WTC11 (cell line): Measurements from ENCODE around the gene NCS1. TPM values are rescaled to one million over a fixed set of nuclear protein-coding genes. Genes with fewer than 3 reads are reported as not detected.
A peak's percentile ranks its signal among the peaks of the same experiment; 100 is the strongest.

Experiments used
- ATAC-seq: fragments of 200-7000 bp; cut with Tn5 transposase; 2 replicates; pipeline ENCODE4 v1.10.0; 2021; ENCODE audit warnings: mild to moderate bottlenecking, moderate library complexity
- CTCF ChIA-PET: fragments of 300-600 bp; sonication (Branson Sonifier 250); formaldehyde crosslinking; loops from one replicate; lab custom pipeline; 2021; ENCODE audit warnings: antibody characterized with exemption; lab: Charles Lee
- POLR2A ChIA-PET: fragments of 350-600 bp; sonication (Branson Sonifier 250); formaldehyde crosslinking; loops from one replicate; lab custom pipeline; 2021; ENCODE audit warnings: antibody characterized with exemption; lab: Charles Lee
- DNase-seq: peaks from one replicate; pipeline ENCODE4 v3.0.0; 2021; ENCODE audit warnings: low spot score
- H3K27ac Mint-ChIP-seq: 2 replicates; pipeline ENCODE4 v1.8.0; 2021; ENCODE audit warnings: mixed read lengths
- H3K27me3 Mint-ChIP-seq: 2 replicates; pipeline ENCODE4 v1.8.0; 2021; ENCODE audit warnings: low read depth, mild to moderate bottlenecking, moderate library complexity, mixed read lengths
- H3K36me3 Mint-ChIP-seq: 2 replicates; pipeline ENCODE4 v1.8.0; 2021; ENCODE audit warnings: mixed read lengths
- H3K4me1 Mint-ChIP-seq: 2 replicates; pipeline ENCODE4 v1.8.0; 2022; ENCODE audit warnings: mixed read lengths
- H3K4me3 Mint-ChIP-seq: 2 replicates; pipeline ENCODE4 v1.8.0; 2021; ENCODE audit warnings: mild to moderate bottlenecking, moderate library complexity, mixed read lengths
- H3K9me3 Mint-ChIP-seq: 2 replicates; pipeline ENCODE4 v1.8.0; 2021; ENCODE audit warnings: mixed read lengths
- AR ChIP-seq: fragments of 250-450 bp; sonication (Bioruptor Pico); IDR thresholded peaks from 2 replicates; pipeline ENCODE4 v1.9.0; 2021; ENCODE audit warnings: mild to moderate bottlenecking
- ATF1 ChIP-seq: sonication (generic); formaldehyde crosslinking; IDR thresholded peaks from 2 replicates; pipeline ENCODE4 v1.8.1; 2023; ENCODE audit warnings: mild to moderate bottlenecking, moderate library complexity, missing genetic modification reagents
- CREB1 ChIP-seq: sonication (generic); formaldehyde crosslinking; IDR thresholded peaks from 2 replicates; pipeline ENCODE4 v1.8.0; 2023; ENCODE audit warnings: mild to moderate bottlenecking, missing genetic modification reagents
- GRHL2 ChIP-seq: fragments of 250-450 bp; sonication (Bioruptor Pico); IDR thresholded peaks from 2 replicates; pipeline ENCODE4 v1.8.0; 2022; ENCODE audit warnings: mild to moderate bottlenecking, moderate library complexity; ENCODE audit not compliant: insufficient replicate concordance, severe bottlenecking
- GTF2I ChIP-seq: fragments of 250-450 bp; sonication (Bioruptor Pico); conservative IDR thresholded peaks from 2 replicates; pipeline ENCODE4 v1.4.0; 2021; ENCODE audit warnings: mild to moderate bottlenecking
- JUN ChIP-seq: sonication (generic); formaldehyde crosslinking; IDR thresholded peaks from 2 replicates; pipeline ENCODE4 v1.8.0; 2023; ENCODE audit warnings: mild to moderate bottlenecking, missing genetic modification reagents
- NFYB ChIP-seq: sonication (generic); formaldehyde crosslinking; conservative IDR thresholded peaks from 2 replicates; pipeline ENCODE4 v1.8.0; 2022; ENCODE audit warnings: low read depth, missing genetic modification reagents
- NR2C2 ChIP-seq: sonication (generic); formaldehyde crosslinking; IDR thresholded peaks from 2 replicates; pipeline ENCODE4 v1.8.0; 2022; ENCODE audit warnings: mild to moderate bottlenecking, missing genetic modification reagents
- NR3C1 ChIP-seq: sonication (generic); formaldehyde crosslinking; conservative IDR thresholded peaks from 2 replicates; pipeline ENCODE4 v1.8.1; 2023; ENCODE audit warnings: low read depth, mild to moderate bottlenecking, missing genetic modification reagents
- RELA ChIP-seq: sonication (generic); formaldehyde crosslinking; IDR thresholded peaks from 2 replicates; pipeline ENCODE4 v1.8.1; 2022; ENCODE audit warnings: missing genetic modification reagents, mild to moderate bottlenecking, borderline replicate concordance
- SMAD4 ChIP-seq: sonication (generic); formaldehyde crosslinking; IDR thresholded peaks from 2 replicates; pipeline ENCODE4 v1.8.0; 2022; ENCODE audit warnings: mild to moderate bottlenecking, missing genetic modification reagents
- ZNF121 ChIP-seq: sonication (generic); formaldehyde crosslinking; IDR thresholded peaks from 2 replicates; pipeline ENCODE4 v1.8.0; 2023; ENCODE audit warnings: missing genetic modification reagents
- ZNF232 ChIP-seq: sonication (generic); formaldehyde crosslinking; IDR thresholded peaks from 2 replicates; pipeline ENCODE4 v1.8.0; 2022; ENCODE audit warnings: mild to moderate bottlenecking, missing genetic modification reagents
- ZNF281 ChIP-seq: sonication (generic); formaldehyde crosslinking; IDR thresholded peaks from 2 replicates; pipeline ENCODE4 v1.8.0; 2023; ENCODE audit warnings: mild to moderate bottlenecking, missing genetic modification reagents
- ZNF416 ChIP-seq: fragments of 250-450 bp; sonication (Bioruptor Pico); IDR thresholded peaks from 2 replicates; pipeline ENCODE4 v1.9.0; 2021; ENCODE audit warnings: mild to moderate bottlenecking, inconsistent platforms
- ZNF423 ChIP-seq: fragments of 250-450 bp; sonication (Bioruptor Pico); IDR thresholded peaks from 2 replicates; pipeline ENCODE4 v2.1.2; 2022; ENCODE audit warnings: mild to moderate bottlenecking, moderate library complexity
- ZSCAN18 ChIP-seq: fragments of 250-450 bp; sonication (Bioruptor Pico); IDR thresholded peaks from 2 replicates; pipeline ENCODE4 v2.1.2; 2022; ENCODE audit warnings: mild to moderate bottlenecking, moderate library complexity
- total RNA-seq: library from RNA; stranded (reverse); gene quantifications from 3 replicates; pipeline ENCODE4 v1.2.3, GENCODE V29; 2021
- TF ChIP-seq, protein P1 (sequence below): sonication (generic); formaldehyde crosslinking; IDR thresholded peaks from 2 replicates; pipeline ENCODE4 v1.8.1; 2023; ENCODE audit warnings: mild to moderate bottlenecking, missing genetic modification reagents, moderate library complexity
- TF ChIP-seq, protein P2 (sequence below): sonication (generic); formaldehyde crosslinking; IDR thresholded peaks from 2 replicates; pipeline ENCODE4 v1.8.1; 2022; ENCODE audit warnings: mild to moderate bottlenecking, missing genetic modification reagents, moderate library complexity, borderline replicate concordance
- TF ChIP-seq, protein P3 (sequence below): sonication (generic); formaldehyde crosslinking; IDR thresholded peaks from 2 replicates; pipeline ENCODE4 v1.8.1; 2022; ENCODE audit warnings: missing genetic modification reagents, borderline replicate concordance

Gene NCS1
- total RNA-seq, 1 experiment from 2014 or later = 32.4 TPM

- H3K4me1 Mint-ChIP-seq = peaks cover 30% of the 10 kb centered on the region
- ChIA-PET CTCF (interaction anchor here (1.1 kb wide), 1 partner anchor 9 kb away, joined by 5 read pairs; no protein-coding TSS in a partner anchor), POLR2A (no interaction called here)
- no peak overlapping the region for H3K4me3 Mint-ChIP-seq
- DNase-seq = no peak
- H3K27ac Mint-ChIP-seq = peak overlapping the region; percentile 84; the same call in 1 of the 2 replicates
- ATAC-seq = no peak
- TF ChIP-seq ZNF232 (CRISPR knock-in tag) (no peak), AR (CRISPR knock-in tag) (no peak), GTF2I (CRISPR knock-in tag) (no peak), ZSCAN18 (CRISPR knock-in tag) (no peak), ZNF416 (CRISPR knock-in tag) (no peak), SMAD4 (no peak), ATF1 (CRISPR knock-in tag) (no peak), ZNF121 (CRISPR knock-in tag) (no peak), ZNF281 (CRISPR knock-in tag) (no peak), NR3C1 (CRISPR knock-in tag) (no peak), CREB1 (CRISPR knock-in tag) (no peak), NFYB (CRISPR knock-in tag) (no peak), JUN (CRISPR knock-in tag) (no peak)
- TF ChIP-seq, protein P1, sequence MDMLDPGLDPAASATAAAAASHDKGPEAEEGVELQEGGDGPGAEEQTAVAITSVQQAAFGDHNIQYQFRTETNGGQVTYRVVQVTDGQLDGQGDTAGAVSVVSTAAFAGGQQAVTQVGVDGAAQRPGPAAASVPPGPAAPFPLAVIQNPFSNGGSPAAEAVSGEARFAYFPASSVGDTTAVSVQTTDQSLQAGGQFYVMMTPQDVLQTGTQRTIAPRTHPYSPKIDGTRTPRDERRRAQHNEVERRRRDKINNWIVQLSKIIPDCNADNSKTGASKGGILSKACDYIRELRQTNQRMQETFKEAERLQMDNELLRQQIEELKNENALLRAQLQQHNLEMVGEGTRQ (CRISPR knock-in tag) = no peak
- TF ChIP-seq, protein P2, sequence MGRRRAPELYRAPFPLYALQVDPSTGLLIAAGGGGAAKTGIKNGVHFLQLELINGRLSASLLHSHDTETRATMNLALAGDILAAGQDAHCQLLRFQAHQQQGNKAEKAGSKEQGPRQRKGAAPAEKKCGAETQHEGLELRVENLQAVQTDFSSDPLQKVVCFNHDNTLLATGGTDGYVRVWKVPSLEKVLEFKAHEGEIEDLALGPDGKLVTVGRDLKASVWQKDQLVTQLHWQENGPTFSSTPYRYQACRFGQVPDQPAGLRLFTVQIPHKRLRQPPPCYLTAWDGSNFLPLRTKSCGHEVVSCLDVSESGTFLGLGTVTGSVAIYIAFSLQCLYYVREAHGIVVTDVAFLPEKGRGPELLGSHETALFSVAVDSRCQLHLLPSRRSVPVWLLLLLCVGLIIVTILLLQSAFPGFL (CRISPR knock-in tag) = no peak
- no peaks in the 10 kb centered on the region for H3K9me3 Mint-ChIP-seq
- no peaks in the 10 kb centered on the region for H3K27me3 Mint-ChIP-seq
- H3K36me3 Mint-ChIP-seq = no peaks in the 10 kb centered on the region
These were observed 10.2 kb downstream of the NCS1 start for GRCh38 chr9:130182381-130182909.

- TF ChIP-seq RELA (no peak), ZNF423 (no peak), GRHL2 (no peak), NR2C2 (CRISPR knock-in tag) (no peak)
- TF ChIP-seq, protein P3, sequence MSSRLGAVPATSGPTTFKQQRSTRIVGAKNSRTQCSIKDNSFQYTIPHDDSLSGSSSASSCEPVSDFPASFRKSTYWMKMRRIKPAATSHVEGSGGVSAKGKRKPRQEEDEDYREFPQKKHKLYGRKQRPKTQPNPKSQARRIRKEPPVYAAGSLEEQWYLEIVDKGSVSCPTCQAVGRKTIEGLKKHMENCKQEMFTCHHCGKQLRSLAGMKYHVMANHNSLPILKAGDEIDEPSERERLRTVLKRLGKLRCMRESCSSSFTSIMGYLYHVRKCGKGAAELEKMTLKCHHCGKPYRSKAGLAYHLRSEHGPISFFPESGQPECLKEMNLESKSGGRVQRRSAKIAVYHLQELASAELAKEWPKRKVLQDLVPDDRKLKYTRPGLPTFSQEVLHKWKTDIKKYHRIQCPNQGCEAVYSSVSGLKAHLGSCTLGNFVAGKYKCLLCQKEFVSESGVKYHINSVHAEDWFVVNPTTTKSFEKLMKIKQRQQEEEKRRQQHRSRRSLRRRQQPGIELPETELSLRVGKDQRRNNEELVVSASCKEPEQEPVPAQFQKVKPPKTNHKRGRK (CRISPR knock-in tag) = 0 out of 2 replicates have a peak, but pooled peaks have one; percentile 86
- ChIA-PET CTCF (interaction anchor here (0.6 to 1.1 kb wide), 4 partner anchors 10 to 77 kb away, joined by 3 to 5 read pairs (median 3); no protein-coding TSS in a partner anchor), POLR2A (no interaction called here)
- ATAC-seq (peak; percentile 9; the same call in 1 of the 2 replicates), DNase-seq (no peak)
- Mint-ChIP-seq H3K4me1 (peaks cover 34% of the 10 kb centered on the region), H3K36me3 (no peaks in the 10 kb centered on the region), H3K27me3 (no peaks in the 10 kb centered on the region), H3K9me3 (no peaks in the 10 kb centered on the region), H3K4me3 (no peak overlapping the region), H3K27ac (peak overlapping the region; percentile 84)
These were observed 11.0 kb downstream of the NCS1 start for GRCh38 chr9:130183133-130183762.
